ENCODE data around the gene EIF4H.

The EIF4H gene

GRCh38 chr7:74173866-74174605 is at the start of gene EIF4H:
Gene EIF4H, plus strand, starts transcription at chr7:74174356. Its CDS starts 28 bp downstream, at chr7:74174384.
- Histone ChIP-seq H3K4me3 (ENCODE audit: low read length) (peak within 1 kb of the TSS; percentile 84), H3K27me3 (ENCODE audit: control insufficient read depth, insufficient read depth, low read length) (no peaks in the 10 kb centered on the region), H3K9ac (ENCODE audit: low read length) (peak within 1 kb of the TSS; percentile 94), H3K4me1 (ENCODE audit: control insufficient read depth, insufficient read depth, low read length) (peaks cover 45% of the 10 kb centered on the region), H3K9me3 (ENCODE audit: control insufficient read depth, low read length) (no peaks in the 10 kb centered on the region), H3K36me3 (ENCODE audit: control insufficient read depth, insufficient read depth, low read length) (no peaks in the 10 kb centered on the region)

- Histone ChIP-seq H3K9me3 (ENCODE audit: control insufficient read depth, low read length) (no peaks in the 10 kb centered on the region), H3K27me3 (ENCODE audit: control insufficient read depth, insufficient read depth, low read length) (no peaks in the 10 kb centered on the region), H3K4me3 (ENCODE audit: low read length) (no peak overlapping the region), H3K4me1 (ENCODE audit: control insufficient read depth, insufficient read depth, low read length) (no peaks in the 10 kb centered on the region), H3K36me3 (ENCODE audit: control insufficient read depth, insufficient read depth, low read length) (no peaks in the 10 kb centered on the region), H3K9ac (ENCODE audit: low read length) (no peak overlapping the region)
Observed at GRCh38 chr7:74126220-74126880, 47.8 kb upstream of the EIF4H start.

GRCh38 chr7:74129887-74130286 is 44.3 kb upstream of the EIF4H start:
- no peaks in the 10 kb centered on the region for H3K4me1 ChIP-seq (ENCODE audit: control insufficient read depth, insufficient read depth, low read length)
- no peaks in the 10 kb centered on the region for H3K9me3 ChIP-seq (ENCODE audit: control insufficient read depth, low read length)
- H3K36me3 ChIP-seq (ENCODE audit: control insufficient read depth, insufficient read depth, low read length): no peaks in the 10 kb centered on the region
- no peaks in the 10 kb centered on the region for H3K27me3 ChIP-seq (ENCODE audit: control insufficient read depth, insufficient read depth, low read length)
- no peak overlapping the region for H3K4me3 ChIP-seq (ENCODE audit: low read length)
- no peak overlapping the region for H3K9ac ChIP-seq (ENCODE audit: low read length)

GRCh38 chr7:74130518-74130917 is 43.6 kb upstream of the EIF4H start:
- Histone ChIP-seq H3K9me3 (ENCODE audit: control insufficient read depth, low read length) (no peaks in the 10 kb centered on the region), H3K36me3 (ENCODE audit: control insufficient read depth, insufficient read depth, low read length) (no peaks in the 10 kb centered on the region), H3K4me1 (ENCODE audit: control insufficient read depth, insufficient read depth, low read length) (no peaks in the 10 kb centered on the region), H3K27me3 (ENCODE audit: control insufficient read depth, insufficient read depth, low read length) (no peaks in the 10 kb centered on the region), H3K4me3 (ENCODE audit: low read length) (no peak overlapping the region), H3K9ac (ENCODE audit: low read length) (no peak overlapping the region)

- H3K36me3 ChIP-seq (ENCODE audit: control insufficient read depth, insufficient read depth, low read length): no peaks in the 10 kb centered on the region
- H3K27me3 ChIP-seq (ENCODE audit: control insufficient read depth, insufficient read depth, low read length): no peaks in the 10 kb centered on the region
- no peaks in the 10 kb centered on the region for H3K4me1 ChIP-seq (ENCODE audit: control insufficient read depth, insufficient read depth, low read length)
- H3K9me3 ChIP-seq (ENCODE audit: control insufficient read depth, low read length): no peaks in the 10 kb centered on the region
- no peak overlapping the region for H3K4me3 ChIP-seq (ENCODE audit: low read length)
- no peak overlapping the region for H3K9ac ChIP-seq (ENCODE audit: low read length)
Observed at GRCh38 chr7:74134117-74134620, 40.0 kb upstream of the EIF4H start.

GRCh38 chr7:74138334-74138867 is 35.8 kb upstream of the EIF4H start:
- no peaks in the 10 kb centered on the region for H3K36me3 ChIP-seq (ENCODE audit: control insufficient read depth, insufficient read depth, low read length)
- H3K27me3 ChIP-seq (ENCODE audit: control insufficient read depth, insufficient read depth, low read length): peaks cover 3% of the 10 kb centered on the region
- H3K4me3 ChIP-seq (ENCODE audit: low read length): no peak overlapping the region
- no peak overlapping the region for H3K9ac ChIP-seq (ENCODE audit: low read length)
- H3K4me1 ChIP-seq (ENCODE audit: control insufficient read depth, insufficient read depth, low read length): peaks cover 4% of the 10 kb centered on the region
- no peaks in the 10 kb centered on the region for H3K9me3 ChIP-seq (ENCODE audit: control insufficient read depth, low read length)

GRCh38 chr7:74138945-74139843 is 35.0 kb upstream of the EIF4H start:
- Histone ChIP-seq H3K27me3 (ENCODE audit: control insufficient read depth, insufficient read depth, low read length) (peaks cover 3% of the 10 kb centered on the region), H3K9ac (ENCODE audit: low read length) (no peak overlapping the region), H3K9me3 (ENCODE audit: control insufficient read depth, low read length) (no peaks in the 10 kb centered on the region), H3K4me1 (ENCODE audit: control insufficient read depth, insufficient read depth, low read length) (peaks cover 4% of the 10 kb centered on the region), H3K36me3 (ENCODE audit: control insufficient read depth, insufficient read depth, low read length) (no peaks in the 10 kb centered on the region), H3K4me3 (ENCODE audit: low read length) (no peak overlapping the region)

- Histone ChIP-seq H3K36me3 (ENCODE audit: control insufficient read depth, insufficient read depth, low read length) (no peaks in the 10 kb centered on the region), H3K9ac (ENCODE audit: low read length) (no peak overlapping the region), H3K4me1 (ENCODE audit: control insufficient read depth, insufficient read depth, low read length) (peaks cover 4% of the 10 kb centered on the region), H3K4me3 (ENCODE audit: low read length) (no peak overlapping the region), H3K27me3 (ENCODE audit: control insufficient read depth, insufficient read depth, low read length) (peaks cover 3% of the 10 kb centered on the region), H3K9me3 (ENCODE audit: control insufficient read depth, low read length) (no peaks in the 10 kb centered on the region)
Observed at GRCh38 chr7:74141705-74142104, 32.5 kb upstream of the EIF4H start.

GRCh38 chr7:74143383-74143782 is 30.8 kb upstream of the EIF4H start:
- no peaks in the 10 kb centered on the region for H3K9me3 ChIP-seq (ENCODE audit: control insufficient read depth, low read length)
- no peaks in the 10 kb centered on the region for H3K36me3 ChIP-seq (ENCODE audit: control insufficient read depth, insufficient read depth, low read length)
- H3K9ac ChIP-seq (ENCODE audit: low read length): no peak overlapping the region
- H3K27me3 ChIP-seq (ENCODE audit: control insufficient read depth, insufficient read depth, low read length): peaks cover 3% of the 10 kb centered on the region
- H3K4me3 ChIP-seq (ENCODE audit: low read length): no peak overlapping the region
- H3K4me1 ChIP-seq (ENCODE audit: control insufficient read depth, insufficient read depth, low read length): peaks cover 4% of the 10 kb centered on the region

GRCh38 chr7:74148491-74148890 is 25.7 kb upstream of the EIF4H start:
- Histone ChIP-seq H3K4me3 (ENCODE audit: low read length) (no peak overlapping the region), H3K36me3 (ENCODE audit: control insufficient read depth, insufficient read depth, low read length) (no peaks in the 10 kb centered on the region), H3K27me3 (ENCODE audit: control insufficient read depth, insufficient read depth, low read length) (no peaks in the 10 kb centered on the region), H3K4me1 (ENCODE audit: control insufficient read depth, insufficient read depth, low read length) (no peaks in the 10 kb centered on the region), H3K9me3 (ENCODE audit: control insufficient read depth, low read length) (no peaks in the 10 kb centered on the region), H3K9ac (ENCODE audit: low read length) (no peak overlapping the region)

GRCh38 chr7:74149071-74149470 is 25.1 kb upstream of the EIF4H start:
- Histone ChIP-seq H3K36me3 (ENCODE audit: control insufficient read depth, insufficient read depth, low read length) (no peaks in the 10 kb centered on the region), H3K9ac (ENCODE audit: low read length) (no peak overlapping the region), H3K9me3 (ENCODE audit: control insufficient read depth, low read length) (no peaks in the 10 kb centered on the region), H3K27me3 (ENCODE audit: control insufficient read depth, insufficient read depth, low read length) (no peaks in the 10 kb centered on the region), H3K4me3 (ENCODE audit: low read length) (no peak overlapping the region), H3K4me1 (ENCODE audit: control insufficient read depth, insufficient read depth, low read length) (no peaks in the 10 kb centered on the region)
